Stimulated activated CD8-positive, alpha-beta memory T cell treated with anti-CD3 and anti-CD28 coated beads, Interleukin-7, amount 100 ng/mL, for 1 hour (primary cell): Measurements from ENCODE around the gene RPP38.

Experiments used
- DNase-seq, 2 donors: peaks; one replicate each; pipeline ENCODE4 v3.0.0-alpha.2; 2020; ENCODE audit warnings: low read depth in 2 of 2

Gene RPP38

GRCh38 chr10:15097011-15097812 is at the start of gene RPP38:
RPP38 (plus strand) TSS chr10:15097355; CDS start chr10:15103315, 5,960 bp downstream.
- peak; percentile 91 to 97 for DNase-seq

- DNase-seq = no peak
These were observed 47.6 kb upstream of the RPP38 start for GRCh38 chr10:15049533-15049932.

- no peak for DNase-seq
These were observed 45.0 kb upstream of the RPP38 start for GRCh38 chr10:15052121-15052520.

- no peak for DNase-seq
These were observed 44.1 kb upstream of the RPP38 start for GRCh38 chr10:15053061-15053460.

- no peak for DNase-seq
These were observed 38.5 kb upstream of the RPP38 start for GRCh38 chr10:15058689-15059088.

GRCh38 chr10:15059914-15060313 is 37.2 kb upstream of the RPP38 start:
- no peak for DNase-seq

GRCh38 chr10:15060638-15061037 is 36.5 kb upstream of the RPP38 start:
- DNase-seq = no peak

GRCh38 chr10:15067154-15067553 is 30.0 kb upstream of the RPP38 start:
- no peak for DNase-seq

- no peak for DNase-seq
These were observed 28.4 kb upstream of the RPP38 start for GRCh38 chr10:15068802-15069201.

GRCh38 chr10:15069230-15069629 is 27.9 kb upstream of the RPP38 start:
- no peak for DNase-seq

GRCh38 chr10:15072358-15072757 is 24.8 kb upstream of the RPP38 start:
- no peak for DNase-seq

GRCh38 chr10:15075421-15075820 is 21.7 kb upstream of the RPP38 start:
- DNase-seq = no peak

GRCh38 chr10:15083674-15084501 is 13.3 kb upstream of the RPP38 start:
- DNase-seq = no peak

GRCh38 chr10:15084502-15084922 is 12.6 kb upstream of the RPP38 start:
- no peak for DNase-seq

- peak; percentile 49 to 53 for DNase-seq
These were observed 8.5 kb upstream of the RPP38 start, which contains the start of gene ACBD7 for GRCh38 chr10:15088428-15089261. ACBD7 (minus strand) TSS chr10:15088776; CDS start chr10:15088728, 48 bp downstream.

GRCh38 chr10:15091418-15091817 is 5.7 kb upstream of the RPP38 start:
- no peak for DNase-seq

- DNase-seq = no peak
These were observed 4.2 kb upstream of the RPP38 start for GRCh38 chr10:15092855-15093408.

- DNase-seq = no peak
These were observed 519 bp upstream of the RPP38 start for GRCh38 chr10:15096661-15097010.

- DNase-seq = no peak
These were observed 2.7 kb downstream of the RPP38 start for GRCh38 chr10:15099886-15100285.

- no peak for DNase-seq
These were observed 6.4 kb downstream of the RPP38 start for GRCh38 chr10:15103513-15103912.

- DNase-seq = peak; percentile 51 to 56
These were observed 9.3 kb downstream of the RPP38 start for GRCh38 chr10:15106352-15107013.
